Muscle of back (tissue), 11 donors: ENCODE data around the gene UNCX. TPM values are rescaled to one million over a fixed set of nuclear protein-coding genes. Genes with fewer than 3 reads are reported as not detected.
"Not testable (repeated sequence)": the region's sequence is repeated elsewhere in the genome, so short reads cannot be mapped to it uniquely, and the experiment has no call there.

ENCODE experiments used
- DNase-seq, 3 donors: peaks; one replicate each; pipeline versions ENCODE4 v3.0.0 to v3.0.0-alpha.2; 2013
- polyA plus RNA-seq, 10 donors: library from polyadenylated mRNA; unstranded; fragments of 120-200 nt; gene quantifications; one replicate each; pipeline ENCODE4 v1.2.1, GENCODE V29; 2013; ENCODE audit not compliant: insufficient read length in 10 of 10

Gene UNCX
- polyA plus RNA-seq, 10 donors = 0.09 to 0.46 (median 0.26) TPM; not detected in 7

DNA sequence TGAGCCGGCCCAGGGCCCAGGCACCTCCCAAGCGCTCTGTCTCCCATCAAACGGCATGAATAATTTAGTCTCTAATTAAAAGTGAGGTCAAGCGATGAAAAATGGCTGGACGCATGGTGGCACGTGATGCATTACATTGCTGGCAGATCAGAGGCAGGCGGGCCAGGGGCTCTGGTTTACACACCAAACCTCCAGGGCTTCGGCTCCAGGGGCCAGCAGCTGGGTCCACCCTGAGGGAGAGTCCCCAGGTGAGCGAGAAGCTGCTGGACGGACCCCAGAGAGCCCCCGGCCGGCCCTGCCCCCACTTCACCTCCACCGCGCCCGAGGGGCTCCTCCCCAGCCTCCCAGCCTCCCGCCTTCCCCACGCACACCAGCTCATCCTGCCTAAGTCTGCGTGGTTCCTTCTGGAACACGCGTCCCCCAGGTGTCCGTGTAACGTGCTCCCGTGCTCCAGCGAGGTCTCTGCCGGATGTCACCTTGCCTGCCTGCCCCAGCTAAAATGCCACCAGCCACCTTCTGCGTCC, 23.2 kb downstream of the UNCX start:
- DNase-seq = no peak

DNA sequence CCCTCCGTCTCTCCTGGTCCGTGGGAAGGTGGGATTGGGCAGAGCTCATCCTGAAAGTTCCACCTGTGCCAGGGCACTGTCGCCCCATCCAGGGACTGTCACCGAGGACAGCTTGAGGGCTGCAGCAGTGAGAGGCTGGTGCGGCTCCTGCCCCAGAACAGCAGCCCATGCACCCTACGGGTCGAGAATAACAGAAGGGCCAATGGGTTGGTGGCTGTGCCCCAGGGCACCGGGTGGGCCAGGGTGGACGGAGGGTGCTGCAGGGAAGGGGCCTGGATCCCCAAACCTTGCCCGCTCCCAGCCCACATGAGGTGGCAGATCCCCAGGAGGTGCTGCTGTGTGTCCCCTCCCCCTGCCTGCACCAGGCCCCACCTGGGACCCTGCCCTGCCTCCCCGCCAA, 23.9 kb downstream of the UNCX start:
- no peak for DNase-seq

DNA sequence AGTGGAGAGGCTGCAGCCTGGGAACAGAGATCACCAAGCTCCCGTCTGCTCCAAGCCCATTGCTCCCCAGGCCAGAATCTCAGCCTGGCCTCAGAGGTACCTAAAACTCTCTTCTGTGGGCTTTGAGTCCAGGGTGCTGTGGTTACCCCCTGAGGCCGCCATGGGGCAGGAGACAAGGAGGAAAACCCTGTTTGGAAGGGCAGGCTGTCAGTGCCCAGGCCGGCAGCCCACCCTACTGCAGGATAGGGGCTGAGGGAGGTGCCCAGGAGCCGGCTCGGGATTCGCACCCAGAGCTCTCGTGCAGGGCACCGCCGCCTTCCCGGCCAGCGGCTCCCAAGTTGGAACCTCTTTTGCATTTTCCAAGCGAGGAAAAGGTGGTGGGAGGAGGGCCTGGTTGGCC, 24.5 kb downstream of the UNCX start:
- DNase-seq = no peak

DNA sequence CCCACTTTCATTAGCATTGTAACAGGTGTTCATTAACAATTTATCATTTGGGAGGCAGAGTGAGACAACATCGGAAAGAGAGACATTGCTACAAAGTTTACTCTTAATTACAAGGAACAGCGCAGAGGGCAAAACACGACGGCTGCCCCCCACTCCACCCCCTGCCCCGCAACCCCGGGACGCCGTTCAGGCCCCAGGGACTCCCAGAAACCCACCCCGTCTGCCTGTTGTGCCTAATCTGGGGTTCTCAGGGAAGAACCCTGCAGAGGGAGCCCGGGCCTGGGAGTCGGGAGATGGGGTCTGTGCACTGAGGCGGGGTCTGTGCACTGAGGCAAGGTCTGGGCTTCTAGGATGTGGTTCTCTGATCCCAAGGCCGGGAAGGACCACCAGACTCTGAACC, 25.2 kb downstream of the UNCX start:
- no peak for DNase-seq

DNA sequence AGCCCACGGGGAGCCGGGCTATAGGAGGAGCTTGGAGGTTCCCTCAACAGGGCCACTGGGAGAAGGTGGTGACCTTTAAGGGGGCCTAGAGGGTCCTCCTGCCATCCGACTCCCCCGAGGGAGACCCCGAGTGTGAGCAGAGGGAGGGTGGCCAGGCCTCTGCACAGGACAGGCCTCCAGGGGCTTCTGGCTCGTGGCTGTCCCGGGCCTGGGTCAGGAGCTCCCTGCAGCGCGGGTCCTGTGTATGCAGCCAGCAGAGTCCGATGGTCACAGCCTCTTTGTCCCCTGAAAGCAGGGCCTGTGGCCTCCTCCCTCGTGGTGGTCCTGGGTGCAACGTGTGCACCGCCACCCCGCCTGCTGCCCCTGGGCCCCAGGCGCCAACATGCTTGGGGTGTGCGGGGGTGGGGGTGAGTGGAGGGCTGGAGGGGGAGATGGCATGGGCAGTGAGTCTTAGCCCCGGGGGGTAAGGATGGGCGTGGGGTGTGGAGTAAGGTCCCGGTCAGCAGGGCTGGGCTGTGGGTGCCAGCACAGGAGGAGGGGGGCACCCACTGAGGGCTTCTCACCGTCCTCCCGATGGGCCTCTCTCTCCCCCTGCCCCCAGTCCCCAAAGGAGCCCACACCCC, 27.1 kb downstream of the UNCX start:
- no peak for DNase-seq

DNA sequence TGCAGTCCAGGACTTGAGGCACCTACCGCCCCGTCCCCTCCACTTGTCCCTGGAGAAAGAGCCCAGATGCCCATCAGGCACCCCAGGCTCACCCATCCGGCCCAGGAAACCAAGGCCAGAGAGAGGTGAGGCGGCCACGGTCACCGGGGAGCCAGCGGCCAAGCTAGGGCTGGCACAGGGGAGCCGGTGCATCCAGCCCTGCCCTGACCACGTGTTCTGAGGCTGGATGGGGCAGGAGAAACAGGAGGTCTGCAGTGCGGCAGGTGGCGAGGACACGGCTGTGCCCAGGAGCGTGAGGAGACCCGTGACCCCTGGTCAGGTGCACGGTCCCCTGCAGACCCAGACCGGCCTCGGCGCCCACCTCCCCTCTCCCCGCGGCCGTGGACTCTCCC, 27.6 kb downstream of the UNCX start:
- DNase-seq = no peak

DNA sequence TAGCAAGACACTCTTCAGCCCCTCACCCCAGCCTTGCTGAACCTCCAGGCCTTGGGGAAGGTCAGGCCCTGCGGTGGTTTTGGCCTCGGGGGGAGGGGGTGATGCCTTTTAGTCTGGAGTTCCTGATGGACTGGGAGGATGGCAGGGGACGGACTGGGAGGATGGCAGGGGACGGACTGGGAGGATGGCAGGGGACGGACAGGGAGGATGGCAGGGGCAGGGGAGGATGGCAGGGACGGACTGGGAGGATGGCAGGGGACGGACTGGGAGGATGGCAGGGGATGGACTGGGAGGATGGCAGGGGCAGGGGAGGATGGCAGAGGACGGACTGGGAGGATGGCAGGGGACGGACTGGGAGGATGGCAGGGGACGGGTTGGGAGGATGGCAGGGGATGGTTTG, 28.4 kb downstream of the UNCX start:
- DNase-seq = not testable (repeated sequence)

DNA sequence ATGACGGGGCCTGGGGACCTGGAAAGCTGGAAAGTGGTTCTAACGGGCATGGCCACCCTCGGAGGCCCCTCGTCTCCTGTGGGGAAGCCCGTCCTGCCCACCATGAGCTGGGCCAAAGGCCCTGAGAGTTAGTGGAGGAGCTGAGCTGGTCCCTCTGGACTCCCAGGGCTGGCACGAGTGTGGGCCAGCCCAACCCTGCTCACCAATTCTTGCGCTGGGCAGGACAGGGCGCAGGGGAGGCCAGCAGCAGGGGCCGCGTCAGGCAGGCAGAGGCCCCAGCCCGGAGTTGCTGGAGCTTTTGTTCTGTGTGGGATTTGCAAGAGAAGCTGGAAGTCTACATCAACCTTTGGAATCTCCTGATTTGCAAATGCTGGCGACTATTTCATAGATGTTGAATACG, 29.8 kb downstream of the UNCX start:
- DNase-seq = no peak

DNA sequence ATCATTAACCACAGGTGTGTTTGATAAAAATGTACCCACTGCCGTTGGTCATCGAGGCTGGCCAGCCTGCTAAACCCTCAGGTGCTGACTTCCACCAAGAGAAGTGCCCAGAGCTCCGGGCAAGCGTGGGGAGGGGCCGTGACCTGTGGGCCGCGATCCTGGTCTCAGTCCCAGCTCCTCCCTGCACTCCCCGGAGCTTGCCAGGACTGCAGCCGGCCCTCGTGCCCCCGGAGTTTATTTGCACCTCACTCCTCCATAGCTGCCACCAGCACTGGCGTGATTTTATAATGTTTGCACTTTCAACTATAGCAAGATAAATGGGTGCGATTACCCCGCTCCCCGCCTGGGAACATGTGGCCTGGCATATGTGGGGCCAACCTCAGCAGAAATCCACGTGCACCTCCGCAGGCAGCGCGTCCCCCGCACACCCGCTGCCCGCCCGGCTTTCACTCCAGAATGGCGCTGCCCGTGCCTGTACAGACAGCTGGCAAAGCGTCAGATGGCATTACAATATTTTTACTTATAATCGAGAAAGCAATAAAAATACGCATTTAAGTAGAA, 30.8 kb downstream of the UNCX start:
- no peak for DNase-seq

DNA sequence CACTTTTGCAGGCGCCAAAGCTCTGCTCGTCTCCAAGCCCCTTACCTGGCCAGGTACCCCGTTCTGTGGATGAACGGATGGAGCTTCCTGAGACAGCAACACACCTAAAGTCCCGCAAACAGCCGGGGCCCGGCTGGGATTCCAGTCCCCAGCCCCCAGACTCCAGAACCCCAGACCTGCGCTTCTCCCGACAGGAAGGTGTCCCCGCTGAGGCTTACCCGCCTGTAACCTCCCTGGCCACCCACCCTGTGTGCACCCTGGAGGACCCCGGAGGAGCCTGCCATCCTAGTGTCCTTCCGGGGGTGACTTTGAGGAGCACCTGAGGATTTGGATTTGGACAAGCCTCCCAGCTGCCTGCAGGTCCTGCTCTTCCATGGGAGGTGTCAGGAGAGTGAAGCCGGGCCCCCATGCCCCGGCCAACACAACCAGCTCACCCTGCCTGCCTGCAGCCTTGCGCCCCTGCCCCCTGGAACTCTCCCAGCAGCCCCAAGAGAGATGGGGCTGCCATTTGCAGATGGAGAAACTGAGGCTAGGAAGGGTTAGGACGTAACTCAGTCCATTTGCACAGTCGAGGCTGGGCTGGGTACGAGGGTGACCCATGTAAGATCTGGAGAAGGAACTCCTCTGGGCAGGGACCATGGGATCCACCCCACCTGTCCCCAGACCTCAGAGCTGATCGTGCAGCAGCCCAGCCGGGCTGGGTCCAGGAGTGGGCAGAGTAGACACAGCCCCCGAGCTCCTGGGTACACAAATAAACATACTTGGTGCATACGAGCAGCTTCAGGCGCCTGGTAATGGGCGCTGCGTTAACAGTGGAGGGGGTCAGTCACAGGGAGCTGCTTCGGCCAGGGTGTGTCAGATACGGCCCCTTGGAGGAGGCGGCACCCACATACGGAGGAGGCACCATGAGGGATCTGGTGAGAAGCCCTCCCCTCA, 31.9 kb downstream of the UNCX start:
- DNase-seq = no peak

DNA sequence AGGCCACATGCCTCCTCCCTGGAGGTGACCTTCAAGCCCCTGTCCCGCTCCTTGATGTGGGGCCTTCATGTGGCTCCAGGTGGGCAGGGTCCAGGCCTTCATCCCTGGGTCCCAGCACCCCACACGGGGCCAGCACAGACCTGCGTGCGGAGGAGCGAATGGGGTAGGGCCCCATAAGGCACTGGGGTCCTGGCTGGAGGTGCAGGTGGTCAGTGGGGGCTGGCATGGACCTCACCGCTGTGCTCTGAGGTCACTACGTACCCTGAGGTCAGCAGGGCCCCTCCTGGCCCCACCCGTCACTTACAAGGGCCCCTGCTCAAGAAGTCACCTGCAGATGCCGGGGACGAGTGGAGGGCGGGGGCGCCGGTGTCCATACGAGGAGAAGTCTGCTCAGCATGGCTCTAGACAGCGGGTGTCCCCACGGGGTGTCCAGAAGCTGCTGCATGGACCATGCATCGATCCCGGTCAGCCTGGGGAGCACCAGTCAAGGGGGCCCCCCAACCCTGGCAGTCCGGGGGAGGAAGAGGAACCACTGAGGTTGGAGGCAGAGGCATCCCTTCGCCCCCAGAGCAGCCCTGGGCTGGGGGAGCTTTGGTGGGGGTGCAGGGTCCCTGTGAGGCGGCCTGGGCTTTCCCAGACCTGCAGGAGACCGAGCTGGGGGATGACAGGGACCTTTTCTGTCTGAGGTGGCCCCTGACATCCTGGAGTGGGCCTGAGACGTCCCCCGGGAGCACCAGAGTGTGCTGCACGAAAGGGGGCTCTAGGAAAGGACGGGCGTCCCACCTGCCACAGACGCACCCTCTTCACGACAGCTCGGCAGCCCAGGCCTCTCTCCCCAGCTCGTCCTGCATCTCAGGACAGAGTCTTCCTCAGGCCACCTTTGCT, 34.6 kb downstream of the UNCX start:
- no peak for DNase-seq

DNA sequence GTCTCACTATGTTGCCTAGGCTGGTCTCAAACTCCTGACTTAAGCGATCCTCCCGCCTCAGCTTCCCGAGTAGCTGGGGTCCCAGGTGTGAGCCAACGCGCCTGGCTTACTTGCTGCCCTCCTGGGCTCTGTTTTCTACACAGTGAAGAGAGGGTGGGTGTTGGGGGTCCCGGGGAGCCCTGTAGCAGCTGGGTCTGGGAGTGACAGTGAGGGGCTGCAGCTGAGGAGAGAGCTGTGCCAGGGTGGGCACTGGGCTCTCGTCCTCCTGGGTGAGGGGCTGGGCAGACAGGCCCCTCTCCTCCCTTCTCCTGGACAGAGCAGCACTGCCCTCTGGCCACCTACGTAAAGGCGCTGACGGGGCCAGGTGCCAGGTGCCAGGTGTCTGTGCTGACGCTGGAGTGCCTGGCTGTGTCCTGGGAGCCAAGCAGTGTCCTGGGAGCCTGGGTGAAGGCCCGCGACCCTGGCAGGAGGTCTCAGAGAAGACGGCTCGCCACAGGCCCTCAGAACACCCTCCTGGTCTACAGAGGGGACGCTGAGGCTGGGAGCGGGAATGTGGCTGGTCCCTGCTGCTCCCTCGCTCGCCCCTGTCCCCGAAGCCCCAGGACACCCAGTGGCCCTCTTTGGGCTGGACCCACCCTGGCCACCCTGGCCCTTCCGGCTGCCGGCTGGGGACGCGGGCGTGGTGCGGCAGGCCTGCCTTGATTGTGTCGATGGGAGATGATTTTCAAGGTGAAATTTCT, 35.6 kb downstream of the UNCX start:
- DNase-seq = no peak

DNA sequence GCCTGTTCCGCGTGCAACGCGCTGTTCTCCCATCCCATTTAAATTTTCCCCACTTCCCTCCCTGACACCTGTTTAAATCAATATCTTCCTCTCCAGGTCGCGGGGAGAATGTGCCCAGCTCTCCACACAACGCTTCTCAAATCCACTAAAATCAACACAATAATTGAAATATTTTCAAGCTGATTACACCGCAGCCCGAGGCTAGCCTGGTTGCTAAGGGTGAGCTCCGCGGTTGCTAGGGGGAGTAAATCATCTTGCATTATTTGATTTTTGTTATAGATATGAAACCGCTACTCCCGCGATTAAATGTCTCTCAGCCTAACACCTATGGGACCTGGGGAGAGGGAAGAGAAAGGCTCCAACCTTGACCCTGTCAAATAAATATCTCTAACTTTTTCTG, 36.2 kb downstream of the UNCX start:
- DNase-seq = no peak

DNA sequence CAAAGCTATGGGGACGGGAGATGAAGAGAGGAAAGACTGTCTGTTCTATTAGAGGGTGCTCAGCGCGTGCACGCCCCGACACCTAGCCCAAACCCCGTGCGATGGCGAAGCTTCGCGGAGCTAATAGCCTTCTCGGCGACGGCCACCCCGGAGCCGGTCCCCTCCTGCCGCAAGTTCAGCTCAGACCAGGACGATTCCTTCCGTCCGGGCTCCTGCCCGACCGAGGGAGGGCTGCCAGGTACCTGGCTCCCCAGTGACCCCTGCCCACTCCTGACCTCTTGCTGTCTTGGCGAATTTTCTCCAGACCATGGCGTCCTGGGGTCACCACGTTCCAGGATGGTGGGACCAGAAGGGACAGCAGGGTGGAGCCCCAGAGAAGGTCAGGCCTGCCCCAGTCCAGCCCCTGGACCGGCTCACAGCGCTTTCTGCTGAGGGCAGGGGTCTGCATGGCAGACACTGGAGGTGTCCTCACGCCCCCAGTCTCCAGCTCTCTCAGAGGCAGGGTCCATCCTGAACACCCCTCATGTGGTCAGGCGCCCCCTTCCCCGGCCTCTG, 36.7 kb downstream of the UNCX start:
- no peak for DNase-seq

DNA sequence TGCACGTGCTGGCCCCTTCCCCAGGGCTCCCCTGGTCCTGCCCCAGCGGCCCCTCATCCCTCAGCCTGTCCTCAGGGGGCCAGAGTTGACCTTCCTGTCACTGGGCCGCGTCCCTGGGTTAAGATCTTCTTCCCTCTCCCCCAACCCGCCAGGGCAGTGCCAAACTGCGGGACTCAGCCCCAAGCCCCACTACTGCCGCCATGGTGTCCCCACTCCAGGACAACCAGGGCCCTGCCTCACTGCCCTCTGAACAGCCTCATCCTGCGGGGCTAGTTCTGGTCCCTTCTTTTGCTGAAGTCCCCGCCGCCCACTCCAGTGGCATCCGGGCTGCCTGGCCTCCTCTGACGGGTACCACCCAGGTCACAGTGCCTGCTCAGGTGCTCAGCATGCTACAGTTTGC, 37.5 kb downstream of the UNCX start:
- DNase-seq = no peak

DNA sequence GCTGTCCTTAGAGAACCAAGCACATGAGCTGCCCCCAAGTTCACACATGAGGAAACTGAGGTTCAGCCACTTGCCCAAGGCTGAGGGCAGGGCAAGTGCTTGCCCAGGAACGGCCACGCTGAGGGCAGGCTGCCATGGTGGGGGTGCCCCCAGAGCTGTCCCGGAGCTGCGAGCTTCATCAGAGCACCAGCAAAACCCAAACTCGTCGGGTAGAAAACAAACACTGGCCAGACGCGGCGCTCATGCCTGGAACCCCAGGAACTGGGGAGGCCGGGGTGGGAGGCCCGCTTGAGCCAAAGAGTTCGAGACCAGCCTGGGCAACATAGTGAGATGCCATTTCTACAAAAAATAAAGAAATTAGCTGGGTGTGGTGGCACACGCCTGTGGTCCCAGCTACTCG, 38.4 kb downstream of the UNCX start:
- DNase-seq = no peak

DNA sequence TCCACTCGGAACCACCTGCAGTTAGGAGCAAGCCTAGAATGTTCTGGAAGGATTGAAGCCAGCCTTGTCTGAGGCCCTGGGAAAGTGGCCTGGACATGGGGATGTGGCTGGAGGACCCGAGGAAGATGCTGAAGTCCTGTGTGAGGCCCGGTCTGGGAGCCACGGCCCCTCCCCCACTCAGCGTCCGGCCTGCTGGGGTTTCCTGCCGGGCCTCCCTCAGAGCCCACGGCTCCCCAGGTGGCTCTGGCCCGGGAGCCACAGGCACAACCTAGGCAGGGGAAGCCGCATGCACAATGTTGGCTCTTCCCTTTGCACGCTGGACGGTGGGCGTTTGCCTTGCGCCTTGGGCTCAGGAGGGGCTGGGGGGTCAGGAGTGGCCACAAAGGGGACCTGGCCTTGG, 39.0 kb downstream of the UNCX start:
- DNase-seq = no peak

DNA sequence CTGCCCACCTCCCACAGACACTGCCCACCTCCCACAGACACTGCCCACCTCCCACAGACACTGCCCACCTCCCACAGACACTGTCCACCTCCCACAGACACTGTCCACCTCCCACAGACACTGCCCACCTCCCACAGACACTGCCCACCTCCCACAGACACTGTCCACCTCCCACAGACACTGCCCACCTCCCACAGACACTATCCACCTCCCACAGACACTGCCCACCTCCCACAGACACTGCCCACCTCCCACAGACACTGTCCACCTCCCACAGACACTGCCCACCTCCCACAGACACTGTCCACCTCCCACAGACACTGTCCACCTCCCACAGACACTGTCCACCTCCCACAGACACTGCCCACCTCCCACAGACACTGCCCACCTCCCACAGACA, 39.5 kb downstream of the UNCX start:
- not testable (repeated sequence) for DNase-seq

DNA sequence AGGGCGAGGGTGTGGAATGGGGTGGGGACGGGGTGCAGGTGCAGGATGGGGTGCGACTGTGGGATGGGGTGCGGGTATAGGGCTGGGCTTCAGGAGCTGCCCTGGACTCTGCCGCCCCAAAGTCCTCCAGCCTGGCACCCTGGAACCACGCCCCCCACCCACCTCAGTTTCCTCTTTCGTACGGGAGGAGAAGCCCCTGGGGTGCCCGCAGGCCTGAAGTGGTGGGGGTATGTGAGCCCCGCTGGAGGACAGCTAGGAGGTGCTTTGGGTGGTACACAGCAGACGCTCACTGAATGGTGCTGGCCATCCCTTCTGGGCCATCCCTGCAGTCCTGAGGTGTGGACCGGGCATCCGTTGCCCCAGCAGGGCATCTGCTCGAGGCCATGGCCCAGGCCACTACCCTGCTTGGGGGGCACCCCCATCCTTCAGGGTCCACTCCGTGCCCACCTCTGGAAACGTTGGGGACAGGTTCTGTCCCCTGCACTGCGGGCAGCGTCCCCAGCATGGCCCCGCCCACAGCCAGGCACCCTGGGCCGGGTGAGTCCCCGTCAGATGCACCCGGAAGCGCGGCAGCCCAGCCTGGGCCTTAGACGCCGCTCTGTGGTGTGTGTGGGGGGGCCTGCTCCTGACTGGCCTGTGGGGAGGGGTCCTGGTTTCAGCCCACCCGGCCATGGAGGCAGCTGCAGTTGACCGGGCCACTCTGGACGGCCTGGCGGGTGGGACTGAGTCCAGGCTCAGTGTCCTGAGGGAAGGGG, 41.6 kb downstream of the UNCX start:
- DNase-seq = no peak

DNA sequence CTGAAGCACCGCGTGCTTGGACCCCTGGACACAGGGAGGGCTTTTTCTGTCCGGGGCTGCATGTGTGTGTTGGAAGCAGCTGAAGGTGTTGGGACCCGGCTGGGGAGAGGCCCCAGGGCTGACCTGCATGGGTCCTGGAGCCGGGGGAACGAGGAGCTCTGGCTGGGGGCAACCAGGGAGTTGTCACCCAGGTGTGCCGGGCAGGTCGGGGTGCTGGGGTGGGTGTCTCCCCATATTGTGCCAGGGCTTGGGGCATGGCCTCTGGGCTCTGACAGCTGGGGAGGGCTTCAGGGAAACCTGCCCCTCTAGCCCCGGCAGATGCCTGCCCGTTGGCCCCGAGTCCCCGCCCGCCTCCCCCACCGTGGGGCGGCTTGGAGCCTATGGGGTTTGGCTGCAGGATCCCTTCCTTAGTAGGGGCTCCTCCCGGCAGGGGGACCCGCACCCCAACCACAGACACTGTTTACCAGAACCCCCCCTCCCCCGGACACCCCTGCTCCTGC, 42.3 kb downstream of the UNCX start:
- no peak for DNase-seq
